C4-2B (cell line): ENCODE data around the gene BEND7.

Source experiments
- H3K27ac ChIP-seq: fragments of 450-650 bp; 2 replicates; pipeline ENCODE4 v1.5.1; 2017
- ZFX ChIP-seq: fragments of 450-650 bp; IDR thresholded peaks from 2 replicates; pipeline ENCODE4 v1.6.1; 2017
- TF ChIP-seq, protein P1 (sequence below): fragments of 450-650 bp; conservative IDR thresholded peaks from 2 replicates; pipeline ENCODE4 v1.5.1; 2017; ENCODE audit warnings: mild to moderate bottlenecking

The BEND7 gene

DNA sequence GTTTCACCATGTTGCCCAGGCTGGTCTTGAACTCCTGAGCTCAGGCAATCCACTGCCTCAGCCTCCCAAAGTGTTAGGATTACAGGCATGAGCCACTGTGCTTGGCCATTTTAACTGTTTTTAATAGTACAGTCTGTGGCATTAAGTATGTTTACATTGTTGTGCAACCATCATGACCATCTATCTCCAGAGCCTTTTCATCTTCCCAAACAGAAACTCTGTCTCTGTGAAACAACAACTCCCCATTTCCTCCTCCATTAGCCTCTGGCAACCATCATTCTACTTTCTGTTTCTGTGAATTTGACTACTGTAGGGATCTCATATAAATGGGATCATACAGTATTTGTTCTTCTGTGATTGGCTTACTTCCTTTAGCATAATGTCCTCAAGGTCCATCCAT is 132.4 kb downstream of the BEND7 start:
- no peak overlapping the region for H3K27ac ChIP-seq
- TF ChIP-seq, protein P1, sequence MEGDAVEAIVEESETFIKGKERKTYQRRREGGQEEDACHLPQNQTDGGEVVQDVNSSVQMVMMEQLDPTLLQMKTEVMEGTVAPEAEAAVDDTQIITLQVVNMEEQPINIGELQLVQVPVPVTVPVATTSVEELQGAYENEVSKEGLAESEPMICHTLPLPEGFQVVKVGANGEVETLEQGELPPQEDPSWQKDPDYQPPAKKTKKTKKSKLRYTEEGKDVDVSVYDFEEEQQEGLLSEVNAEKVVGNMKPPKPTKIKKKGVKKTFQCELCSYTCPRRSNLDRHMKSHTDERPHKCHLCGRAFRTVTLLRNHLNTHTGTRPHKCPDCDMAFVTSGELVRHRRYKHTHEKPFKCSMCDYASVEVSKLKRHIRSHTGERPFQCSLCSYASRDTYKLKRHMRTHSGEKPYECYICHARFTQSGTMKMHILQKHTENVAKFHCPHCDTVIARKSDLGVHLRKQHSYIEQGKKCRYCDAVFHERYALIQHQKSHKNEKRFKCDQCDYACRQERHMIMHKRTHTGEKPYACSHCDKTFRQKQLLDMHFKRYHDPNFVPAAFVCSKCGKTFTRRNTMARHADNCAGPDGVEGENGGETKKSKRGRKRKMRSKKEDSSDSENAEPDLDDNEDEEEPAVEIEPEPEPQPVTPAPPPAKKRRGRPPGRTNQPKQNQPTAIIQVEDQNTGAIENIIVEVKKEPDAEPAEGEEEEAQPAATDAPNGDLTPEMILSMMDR, result no peak
- no peak for TF ChIP-seq ZFX

DNA sequence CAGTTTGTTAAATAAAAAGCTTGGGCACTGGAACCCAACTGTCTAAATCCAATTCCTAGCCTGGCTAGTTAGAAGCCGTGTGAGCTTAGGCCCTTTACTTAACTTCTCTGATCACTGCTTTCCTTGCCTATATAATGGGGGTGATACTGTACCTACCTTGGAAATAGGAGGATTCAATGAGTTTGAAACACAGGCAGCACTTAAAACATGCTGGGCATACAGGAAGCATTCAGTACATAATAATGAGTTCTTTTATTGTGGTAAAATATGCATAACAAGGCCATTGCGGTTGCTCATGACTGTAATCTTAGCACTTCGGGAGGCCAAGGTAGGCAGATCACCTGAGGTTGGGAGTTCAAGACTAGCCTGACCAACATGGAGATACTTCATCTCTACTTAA is 133.3 kb downstream of the BEND7 start:
- TF ChIP-seq, protein P1, result no peak
- TF ChIP-seq ZFX, result no peak
- H3K27ac ChIP-seq, result no peak overlapping the region

DNA sequence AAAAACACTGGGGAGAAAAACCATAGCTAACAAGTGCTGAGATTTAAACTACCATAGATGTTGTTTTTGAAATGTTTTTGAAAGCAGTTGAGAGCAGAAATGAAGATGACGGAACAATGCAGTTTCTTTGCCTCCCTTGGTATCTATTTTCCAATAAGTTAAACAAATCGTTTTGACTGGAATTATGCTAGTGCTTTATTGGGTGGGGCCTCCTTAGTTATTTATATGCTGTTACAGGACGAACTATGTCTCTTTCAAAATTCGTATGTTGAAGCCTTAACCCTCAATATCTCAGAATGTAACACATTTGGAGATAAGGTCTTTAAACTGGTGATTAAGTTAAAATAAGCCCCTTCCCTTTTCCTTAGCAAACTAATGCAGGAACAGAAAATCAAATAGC is 135.2 kb downstream of the BEND7 start:
- TF ChIP-seq, protein P1, result no peak
- TF ChIP-seq ZFX, result no peak
- H3K27ac ChIP-seq, result no peak overlapping the region

DNA sequence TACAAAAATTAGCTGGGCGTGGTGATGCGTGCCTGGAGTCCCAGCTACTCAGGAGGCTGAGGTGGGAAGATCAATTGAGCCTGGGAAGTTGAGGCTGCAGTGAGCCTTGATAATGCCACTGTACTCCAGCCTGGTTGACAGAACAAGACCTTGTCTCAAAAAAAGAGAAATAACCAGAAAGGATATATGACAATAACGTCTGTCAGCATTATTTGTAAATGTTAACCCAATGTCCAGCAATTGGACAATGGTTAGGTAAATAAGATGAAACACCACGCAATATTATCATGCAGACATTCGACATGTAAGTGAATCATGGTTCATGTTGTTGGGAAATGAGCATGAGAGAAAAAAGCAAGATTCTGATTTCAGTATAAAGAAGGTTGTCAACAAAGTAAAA is 136.1 kb downstream of the BEND7 start:
- TF ChIP-seq, protein P1, result no peak
- TF ChIP-seq ZFX, result no peak

More for the DNA sequence above, 136.1 kb downstream of the BEND7 start:
- H3K27ac ChIP-seq, result no peak overlapping the region
